NCI-H187 (cell line): ENCODE data around the gene CC2D1A.

Source experiments
- DNase-seq, 2 experiments: peaks; one replicate each; lab custom pipeline; 2025; lab: John Stamatoyannopoulos, UW

Gene CC2D1A

GRCh38 chr19:13905634-13906520, at the start of gene CC2D1A, which contains the start of gene BRME1:
TSS of gene CC2D1A (plus strand) at chr19:13906201. CDS start at chr19:13906442, 241 bp downstream.
TSS of gene BRME1 (minus strand) at chr19:13906117. CDS start at chr19:13904892, 1,225 bp downstream.
- peak; percentile 50 to 72 for DNase-seq

- DNase-seq: no peak
These were observed 49.5 kb upstream of the CC2D1A start for GRCh38 chr19:13856497-13856896.

DNA sequence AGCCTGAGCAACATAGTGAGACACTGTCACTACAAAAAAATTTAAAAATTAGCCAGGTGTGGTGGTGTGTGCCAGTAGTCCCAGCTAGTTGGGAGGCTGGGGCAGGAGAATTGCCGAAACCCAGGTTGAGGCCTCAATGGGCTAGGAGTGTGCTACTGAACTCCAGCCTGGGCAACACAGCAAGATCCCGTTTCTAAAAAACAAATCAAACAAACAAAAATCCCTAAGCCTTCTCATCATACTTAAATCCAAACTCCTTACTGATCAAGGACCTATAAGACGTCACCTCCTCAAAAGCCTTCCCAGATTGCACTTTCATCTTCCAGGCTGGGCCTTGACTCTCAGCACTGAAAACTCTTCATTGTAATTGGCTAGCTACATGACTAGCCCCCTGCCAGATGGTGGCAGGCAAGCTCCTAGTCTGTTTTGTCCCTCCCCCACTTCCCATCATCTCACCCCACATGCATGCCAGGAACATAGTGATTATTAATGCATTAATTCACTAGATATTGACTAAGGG, 46.6 kb upstream of the CC2D1A start:
- no peak for DNase-seq

DNA sequence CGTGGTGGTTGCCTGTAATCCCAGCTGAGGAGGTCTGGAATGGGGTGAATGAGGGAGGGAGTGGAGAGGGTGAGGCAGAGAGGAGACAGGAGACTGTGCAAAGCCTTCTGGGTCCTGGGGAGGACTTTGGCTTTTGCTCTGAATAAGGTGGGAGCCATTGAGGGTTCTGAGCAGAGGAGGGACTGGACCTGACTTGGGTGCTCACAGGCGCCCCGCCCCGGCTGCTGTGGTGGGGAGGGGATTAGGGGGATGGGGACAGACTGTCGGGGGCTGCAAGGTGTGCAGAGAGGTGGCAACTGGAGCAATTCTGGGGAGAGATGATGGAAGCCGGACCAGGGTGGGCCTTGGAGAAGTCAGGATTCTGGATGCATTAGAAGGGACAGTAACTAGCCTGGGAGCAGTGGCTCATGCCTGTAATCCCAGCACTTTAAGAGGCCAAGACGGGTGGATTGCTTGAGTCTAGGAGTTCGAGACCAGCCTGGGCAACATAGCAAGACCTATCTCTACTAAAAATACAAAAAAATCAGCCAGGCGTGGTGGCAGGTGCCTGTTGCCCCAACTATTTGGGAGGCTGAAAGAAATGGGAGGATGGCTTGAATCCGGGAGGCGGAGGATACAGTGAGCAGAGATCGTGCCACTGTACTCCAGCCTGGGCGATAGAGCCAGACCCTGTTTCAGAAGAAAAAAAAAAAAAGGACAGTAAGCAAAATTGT, 45.2 kb upstream of the CC2D1A start:
- DNase-seq: no peak

DNA sequence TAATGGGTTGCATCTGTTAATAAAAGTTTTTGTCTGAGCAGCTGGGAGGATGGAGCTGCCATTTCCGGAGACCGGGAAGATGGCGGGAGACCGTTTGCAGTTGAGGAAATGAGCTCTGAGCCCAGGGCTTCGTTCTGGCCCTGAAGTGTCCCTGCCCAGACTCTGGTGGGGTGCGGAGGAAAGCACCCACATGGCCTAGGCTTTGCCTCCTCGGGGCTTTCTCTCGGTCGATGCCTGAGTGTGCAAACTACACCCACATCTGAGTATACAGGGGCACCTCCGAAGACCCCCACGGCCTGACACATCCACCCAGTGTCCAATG, 44.6 kb upstream of the CC2D1A start:
- DNase-seq: no peak

GRCh38 chr19:13861714-13862531, 44.1 kb upstream of the CC2D1A start:
- DNase-seq: peak; percentile 11 to 42

GRCh38 chr19:13864046-13864666, 41.8 kb upstream of the CC2D1A start:
- no peak for DNase-seq

- DNase-seq: no peak
These were observed 41.1 kb upstream of the CC2D1A start for GRCh38 chr19:13864667-13865570.

DNA sequence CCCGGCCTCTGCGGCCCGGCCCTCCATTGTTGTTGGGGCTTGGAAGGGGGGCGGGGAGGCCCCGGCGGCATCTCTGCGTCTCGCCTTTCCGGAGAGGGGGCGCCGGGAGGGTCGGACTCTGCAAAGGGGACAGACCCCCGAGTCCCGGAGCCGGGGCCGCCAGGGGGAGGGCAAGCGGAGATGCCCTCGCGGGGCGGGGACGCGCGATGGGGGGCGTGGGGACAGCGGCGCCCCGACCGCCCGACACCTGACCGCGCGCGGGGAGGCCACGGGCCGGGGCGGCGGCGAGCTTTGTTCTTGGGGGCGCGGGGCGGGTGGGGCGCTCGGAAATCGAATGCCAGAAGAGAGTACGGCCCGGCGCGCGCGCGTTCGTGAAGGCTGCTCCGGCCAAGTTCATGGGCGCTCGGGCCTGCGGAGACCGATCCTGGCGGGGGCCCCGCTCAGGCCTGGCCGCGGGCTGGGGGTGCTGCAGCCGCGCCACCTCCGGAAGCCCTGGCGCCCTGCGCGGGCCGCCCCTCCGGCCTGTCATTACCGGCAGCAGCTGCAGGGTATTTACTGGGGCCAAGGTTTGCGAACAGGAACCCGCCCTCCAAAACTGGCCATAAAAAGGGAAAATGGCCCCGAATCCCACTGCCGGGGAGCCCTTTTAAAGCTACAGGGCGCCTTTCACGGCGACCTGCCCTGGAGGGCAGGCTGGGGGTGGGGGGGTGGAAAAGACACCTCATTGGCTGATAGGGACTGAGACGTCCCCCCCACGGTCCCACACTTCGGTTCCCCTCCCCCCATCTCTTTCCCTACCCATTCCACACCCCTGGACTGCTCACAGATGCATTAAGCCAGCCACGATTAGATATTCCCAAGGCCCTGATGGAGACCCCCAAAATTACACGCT, 40.2 kb upstream of the CC2D1A start:
- DNase-seq: no peak

DNA sequence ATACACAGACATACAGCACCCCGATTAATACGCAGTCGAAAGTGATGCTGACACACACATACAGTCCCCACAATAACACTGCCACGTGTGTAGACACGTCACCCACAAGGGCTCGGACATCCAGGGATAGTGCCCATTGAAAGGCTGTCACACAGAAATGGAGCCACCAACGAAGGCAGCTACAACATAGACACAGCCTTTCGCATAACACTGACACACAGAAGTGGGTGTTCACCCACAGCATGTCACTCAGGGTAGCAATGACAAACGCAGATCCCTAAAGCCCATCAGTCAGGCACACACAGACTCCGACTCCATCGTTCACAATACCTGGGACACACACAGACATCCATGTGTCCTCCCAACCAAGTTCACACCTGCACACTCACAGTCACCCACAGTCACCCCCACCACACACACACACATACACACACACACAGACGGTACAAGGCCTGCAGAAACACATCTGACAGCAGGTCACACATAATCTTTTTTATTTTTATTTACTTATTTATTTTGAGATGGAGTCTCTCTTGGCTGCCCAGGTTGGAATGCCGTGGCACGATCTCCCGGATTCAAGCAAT, 39.4 kb upstream of the CC2D1A start:
- DNase-seq: no peak

DNA sequence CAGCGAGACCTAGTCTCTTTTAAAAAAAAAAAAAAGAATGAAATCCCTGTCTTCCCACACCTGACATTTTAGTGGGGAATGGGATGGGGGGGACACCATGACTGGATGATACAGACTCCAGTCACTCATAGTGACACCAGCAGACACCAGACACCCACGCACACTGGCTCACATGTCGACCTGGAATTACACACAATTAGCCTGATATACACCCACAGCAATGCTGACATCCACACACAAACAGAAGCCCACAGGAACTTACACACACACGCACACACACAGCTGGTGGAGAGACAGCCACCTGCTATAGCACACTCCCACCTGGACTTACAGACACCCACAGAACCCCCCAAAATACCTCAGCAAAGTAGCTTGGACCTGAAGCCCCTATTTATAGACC, 37.3 kb upstream of the CC2D1A start:
- DNase-seq: no peak

DNA sequence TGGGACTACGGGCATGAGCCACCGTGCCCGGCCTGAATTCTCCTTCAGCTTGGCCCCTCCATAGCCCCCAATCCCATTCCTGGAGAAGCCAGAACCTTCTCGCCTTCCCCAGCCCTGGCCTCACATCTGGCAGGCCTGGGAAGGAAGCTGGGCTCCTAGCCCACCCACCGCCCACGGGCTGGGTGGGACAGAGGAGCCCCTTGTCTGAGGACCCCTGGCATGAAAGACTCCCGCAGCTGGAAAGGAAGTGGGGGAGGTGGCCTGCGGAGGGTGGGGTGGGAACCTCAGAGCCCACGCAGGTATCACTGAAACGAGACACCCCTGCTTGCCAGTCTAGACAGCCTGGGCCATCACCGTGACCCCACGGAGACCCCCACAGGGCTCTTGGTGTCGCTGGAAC, 36.7 kb upstream of the CC2D1A start:
- DNase-seq: no peak

DNA sequence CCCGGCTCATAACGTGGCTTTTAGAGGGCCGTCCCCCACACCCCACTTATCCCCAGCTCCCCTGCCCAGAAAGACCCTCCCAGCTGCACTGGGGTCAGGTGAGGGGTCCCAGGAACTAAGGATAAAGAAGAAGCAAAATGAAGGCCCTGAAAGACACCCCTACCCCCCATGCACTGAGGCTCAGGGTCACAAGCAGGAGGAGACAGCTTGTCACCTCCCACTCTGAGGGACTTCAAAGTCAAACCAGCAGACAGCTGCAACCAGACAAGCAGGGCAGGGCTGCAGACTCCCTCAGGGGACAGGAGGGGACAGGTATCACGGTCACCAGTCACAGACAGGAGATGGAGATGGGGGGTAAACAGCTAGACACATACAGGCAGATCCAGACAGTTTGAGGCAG, 35.1 kb upstream of the CC2D1A start:
- no peak for DNase-seq

DNA sequence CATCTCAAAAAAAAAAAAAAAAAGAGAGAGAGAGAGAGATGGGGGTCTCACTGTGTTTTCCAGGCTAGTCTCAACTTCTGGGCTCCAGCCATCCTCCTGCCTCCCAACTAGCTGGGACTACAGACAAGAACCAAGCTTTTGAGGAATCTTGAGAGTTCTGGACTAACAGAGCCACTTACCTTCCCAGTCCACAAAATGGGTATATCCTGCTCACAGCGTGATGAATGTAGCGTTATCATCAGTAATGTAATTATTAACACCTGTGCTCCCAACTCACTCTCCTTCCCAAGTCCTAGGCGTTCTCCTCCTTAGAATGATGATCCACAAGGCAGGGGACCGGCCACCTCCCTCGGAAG, 33.7 kb upstream of the CC2D1A start:
- DNase-seq: no peak

DNA sequence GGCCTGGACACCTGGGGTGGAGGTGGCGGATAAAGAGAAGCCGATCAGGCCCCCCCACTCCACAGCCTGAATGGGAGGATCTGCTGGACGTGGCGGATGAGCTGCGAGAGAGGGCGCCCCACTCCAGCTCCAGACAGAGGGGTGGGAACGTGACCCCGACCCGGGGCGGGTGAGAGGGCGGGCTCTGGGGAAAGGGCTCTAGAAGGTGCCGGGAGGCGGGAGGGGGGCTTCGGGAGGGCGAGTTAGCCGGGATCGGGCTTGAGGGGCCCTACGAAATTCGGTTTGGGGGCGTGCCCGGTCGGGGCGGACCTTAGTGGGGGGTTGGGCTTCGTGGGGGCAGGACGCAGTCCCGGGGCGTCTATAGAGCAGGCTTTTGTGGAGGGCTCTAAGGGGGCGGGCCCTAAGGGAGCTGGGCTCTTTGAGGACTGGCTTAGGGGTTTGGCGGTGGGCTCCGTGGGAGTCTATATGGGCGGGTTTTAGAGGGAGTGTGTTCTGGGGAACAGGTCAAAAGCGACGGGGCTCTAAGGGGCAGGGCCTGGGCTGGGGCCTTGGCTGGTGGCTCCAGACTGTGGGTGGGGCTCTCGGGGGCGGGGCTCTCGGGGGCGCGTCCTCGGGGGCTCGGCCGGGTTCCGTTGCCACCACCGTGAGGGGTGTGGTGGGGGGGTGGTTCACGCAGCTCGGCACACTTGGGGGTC, 33.2 kb upstream of the CC2D1A start:
- no peak for DNase-seq

GRCh38 chr19:13873834-13874515, 32.0 kb upstream of the CC2D1A start:
- no peak for DNase-seq

DNA sequence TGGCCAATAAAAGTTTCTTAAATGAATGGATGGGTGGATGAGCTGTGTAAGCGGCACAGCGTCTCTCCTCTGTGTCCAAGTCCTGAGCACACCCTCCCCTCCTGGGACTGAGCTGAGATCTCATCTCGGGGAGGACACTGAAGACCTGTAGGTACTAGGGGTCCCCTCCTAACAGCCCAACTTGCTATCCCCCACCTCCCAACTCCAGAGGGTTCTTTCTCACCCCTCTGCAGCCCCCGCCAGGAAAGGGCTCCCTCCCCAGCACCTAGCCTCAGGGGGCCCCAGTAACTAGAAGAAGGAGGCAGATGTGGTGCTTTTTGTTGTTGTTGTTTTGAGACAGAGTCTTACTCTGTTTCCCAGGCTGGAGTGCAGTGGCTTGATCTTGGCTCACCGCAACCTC, 30.2 kb upstream of the CC2D1A start:
- no peak for DNase-seq

DNA sequence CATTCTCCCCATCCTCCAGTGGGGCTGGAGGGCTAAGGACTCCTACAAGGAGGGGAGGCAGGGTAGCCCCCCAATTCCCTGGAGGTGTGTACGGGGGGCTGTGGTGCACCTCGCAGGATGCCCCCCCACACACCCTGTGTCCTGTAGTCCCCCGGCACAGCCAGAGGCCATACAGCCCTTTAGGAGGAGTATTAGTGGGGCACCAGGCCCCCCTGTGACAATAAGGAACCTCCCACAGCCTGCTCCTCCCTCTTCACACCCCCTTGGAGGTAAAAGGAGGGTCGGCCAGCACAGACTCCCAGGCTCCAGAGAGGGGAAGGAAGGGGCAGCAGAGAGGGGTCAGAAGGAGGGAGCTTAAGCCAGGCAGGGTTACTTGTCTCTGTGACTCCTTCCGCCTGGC, 29.2 kb upstream of the CC2D1A start, which contains the start of gene NANOS3:
Gene NANOS3, plus strand, starts transcription at position 301 of the 400 bp plus-strand sequence. CDS start 115 bp downstream, outside the sequence.
- no peak for DNase-seq
